ENCODE measurements around the gene ZNF367.
"Not testable (repeated sequence)": the region's sequence is repeated elsewhere in the genome, so short reads cannot be mapped to it uniquely, and the experiment has no call there.

Gene ZNF367

GRCh38 chr9:96362119-96362518 is 56.1 kb downstream of the ZNF367 start:
- DNase-seq (ENCODE audit: low read depth), result not testable (repeated sequence)

GRCh38 chr9:96361668-96362067 is 56.5 kb downstream of the ZNF367 start:
- no peak for DNase-seq (ENCODE audit: low read depth)

DNA sequence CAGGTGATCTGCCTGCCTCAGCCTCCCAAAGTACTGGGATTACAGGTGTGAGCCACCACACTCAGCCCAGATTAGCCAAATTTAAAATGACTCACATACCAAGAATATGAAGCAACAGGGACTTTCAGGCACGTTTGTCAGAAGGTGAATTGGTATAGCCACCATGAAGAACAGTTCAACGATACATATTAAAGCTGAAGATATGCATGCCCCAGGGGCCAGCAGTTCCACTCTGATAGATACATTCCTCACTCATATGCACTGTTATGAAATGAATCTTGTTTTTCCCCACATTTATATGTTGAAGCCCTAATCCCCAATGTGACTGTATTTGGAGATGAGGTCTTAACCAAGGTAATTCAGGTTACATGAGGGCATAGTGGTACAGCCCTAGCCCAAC is 57.2 kb downstream of the ZNF367 start:
- no peak for DNase-seq (ENCODE audit: low read depth)

DNA sequence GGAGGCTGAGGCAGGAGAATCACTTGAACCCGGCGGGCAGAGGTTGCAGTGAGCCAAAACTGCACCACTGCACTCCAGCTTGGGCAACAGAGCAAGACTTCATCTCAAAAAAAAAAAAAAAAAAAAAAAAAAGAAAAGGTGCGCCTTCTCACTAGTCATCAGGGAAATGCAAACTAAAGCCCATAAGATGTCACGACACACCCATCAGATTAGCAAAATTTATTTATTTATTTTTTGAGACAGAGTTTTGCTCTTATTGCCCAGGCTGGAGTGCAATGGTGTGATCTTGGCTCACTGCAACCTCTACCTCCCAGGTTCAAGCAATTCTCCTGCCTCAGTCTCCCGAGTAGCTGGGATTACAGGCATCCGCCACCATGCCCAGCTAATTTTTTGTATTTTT is 57.6 kb downstream of the ZNF367 start:
- not testable (repeated sequence) for DNase-seq (ENCODE audit: low read depth)

GRCh38 chr9:96350866-96351265 is 67.3 kb downstream of the ZNF367 start:
- no peak for DNase-seq (ENCODE audit: low read depth)

GRCh38 chr9:96348261-96348660 is 69.9 kb downstream of the ZNF367 start:
- DNase-seq (ENCODE audit: low read depth), result no peak

GRCh38 chr9:96345551-96345950 is 72.6 kb downstream of the ZNF367 start:
- DNase-seq (ENCODE audit: low read depth), result no peak

DNA sequence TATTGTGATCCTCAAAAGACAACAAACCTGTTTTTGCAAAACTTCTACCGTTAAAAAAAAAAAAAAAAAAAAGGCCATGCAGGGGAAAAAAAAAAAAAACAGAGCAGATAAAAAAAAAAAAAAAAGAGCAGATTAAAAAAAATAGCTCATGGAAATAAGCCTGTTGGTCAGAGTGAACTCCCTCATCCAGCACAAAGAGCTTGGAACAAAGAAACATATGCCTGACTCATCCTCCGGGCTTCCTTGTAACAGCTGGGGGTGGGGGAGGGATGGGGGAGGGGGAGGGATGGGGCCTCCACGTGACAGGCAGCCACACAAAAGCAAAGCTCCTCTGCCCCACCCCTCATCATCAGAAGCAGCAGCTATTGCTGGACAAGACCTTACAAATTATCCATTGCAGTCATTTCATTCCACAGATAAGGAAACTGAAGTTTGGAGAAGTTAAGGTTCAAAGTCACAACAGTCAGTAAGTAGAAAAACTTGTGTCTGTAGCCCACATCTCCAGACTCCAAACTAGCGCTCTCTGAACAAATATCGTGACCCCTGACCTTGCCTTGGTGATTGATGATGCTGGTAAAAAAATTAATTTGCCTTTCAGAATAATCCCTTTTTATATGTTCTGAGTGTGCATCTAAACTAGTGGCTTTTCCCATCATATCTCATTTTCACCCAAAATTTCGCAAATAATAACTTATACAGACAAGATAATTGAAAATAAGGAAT is 73.6 kb downstream of the ZNF367 start:
- peak; percentile 90 for DNase-seq (ENCODE audit: low read depth)

- peak; percentile 4 for DNase-seq (ENCODE audit: low read depth)
These were observed 74.4 kb downstream of the ZNF367 start for GRCh38 chr9:96343515-96344360.

DNA sequence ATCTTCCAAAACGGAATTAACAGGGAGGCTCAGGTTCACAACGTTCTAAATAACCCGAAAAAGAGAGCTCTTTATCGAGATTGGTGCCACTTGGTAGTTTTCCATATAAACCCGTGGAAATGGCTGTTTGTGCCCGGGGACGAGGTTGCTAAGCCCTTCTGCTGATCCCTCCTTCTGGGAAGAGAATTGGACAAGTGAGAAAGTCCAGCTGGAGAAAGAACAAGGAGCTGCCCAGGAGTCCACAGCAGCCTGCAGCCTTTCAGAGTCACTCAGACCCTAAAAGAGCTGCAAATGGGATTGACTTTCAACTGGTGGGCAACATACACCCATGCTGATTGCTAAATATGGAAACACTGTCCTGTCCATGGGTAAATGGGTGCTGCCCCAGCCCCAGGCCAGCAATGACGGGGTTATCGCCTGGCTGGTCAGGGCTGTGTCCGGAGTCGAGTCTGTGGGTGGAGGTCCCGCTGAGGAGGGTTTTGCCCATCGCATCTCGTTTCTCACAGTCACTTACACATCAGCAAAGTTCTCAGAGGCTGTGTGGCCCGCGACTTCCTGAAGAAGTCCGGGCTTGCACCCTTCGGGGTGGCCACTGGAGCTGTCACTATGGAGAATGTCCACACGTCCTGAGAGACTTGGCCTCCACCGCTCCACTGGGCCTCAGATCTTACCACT is 75.5 kb downstream of the ZNF367 start:
- no peak for DNase-seq (ENCODE audit: low read depth)

GRCh38 chr9:96340707-96341106 is 77.5 kb downstream of the ZNF367 start:
- no peak for DNase-seq (ENCODE audit: low read depth)

DNA sequence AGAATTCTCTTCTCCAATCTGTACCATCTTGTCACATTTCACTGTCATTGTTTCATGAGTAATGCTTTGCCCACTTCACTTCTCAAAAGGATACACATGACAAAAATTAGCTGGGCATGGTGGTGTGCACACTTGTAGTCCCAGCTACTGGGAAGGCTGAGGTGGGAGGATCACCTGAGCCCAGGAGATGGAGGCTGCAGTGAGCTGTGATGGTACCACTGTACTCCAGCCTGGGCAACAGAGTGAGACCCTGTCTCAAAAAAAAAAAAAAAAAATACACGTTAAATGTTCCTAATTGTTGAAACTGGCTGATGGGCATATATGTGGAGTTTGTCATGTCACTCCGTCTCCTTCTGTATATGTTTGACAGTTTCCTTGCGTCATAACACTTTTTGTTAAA is 79.9 kb downstream of the ZNF367 start:
- DNase-seq (ENCODE audit: low read depth), result no peak

All from EH (cell line).